ENCODE measurements around the gene ARMC7.

Gene ARMC7

DNA sequence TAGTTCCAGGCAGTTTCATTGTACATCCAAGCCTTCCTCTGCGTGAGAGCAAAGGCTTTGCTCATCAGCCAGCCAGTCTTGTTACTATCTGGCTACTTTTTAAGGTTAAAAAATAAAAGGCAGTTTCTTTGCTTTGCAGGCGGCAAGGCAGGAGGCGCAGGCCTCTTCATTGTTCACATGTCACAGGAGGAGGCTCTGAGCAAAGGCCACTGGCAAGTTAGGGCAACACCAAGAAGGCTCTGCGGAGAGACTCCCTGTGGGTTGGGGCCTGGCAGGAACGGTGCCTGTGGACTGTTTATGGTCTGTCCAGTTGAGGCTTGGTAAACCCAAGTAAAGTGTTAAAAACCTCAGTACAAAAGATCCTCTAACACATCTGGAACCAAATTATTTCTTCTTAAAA is 25.7 kb downstream of the ARMC7 start:
- TF ChIP-seq, protein P1, sequence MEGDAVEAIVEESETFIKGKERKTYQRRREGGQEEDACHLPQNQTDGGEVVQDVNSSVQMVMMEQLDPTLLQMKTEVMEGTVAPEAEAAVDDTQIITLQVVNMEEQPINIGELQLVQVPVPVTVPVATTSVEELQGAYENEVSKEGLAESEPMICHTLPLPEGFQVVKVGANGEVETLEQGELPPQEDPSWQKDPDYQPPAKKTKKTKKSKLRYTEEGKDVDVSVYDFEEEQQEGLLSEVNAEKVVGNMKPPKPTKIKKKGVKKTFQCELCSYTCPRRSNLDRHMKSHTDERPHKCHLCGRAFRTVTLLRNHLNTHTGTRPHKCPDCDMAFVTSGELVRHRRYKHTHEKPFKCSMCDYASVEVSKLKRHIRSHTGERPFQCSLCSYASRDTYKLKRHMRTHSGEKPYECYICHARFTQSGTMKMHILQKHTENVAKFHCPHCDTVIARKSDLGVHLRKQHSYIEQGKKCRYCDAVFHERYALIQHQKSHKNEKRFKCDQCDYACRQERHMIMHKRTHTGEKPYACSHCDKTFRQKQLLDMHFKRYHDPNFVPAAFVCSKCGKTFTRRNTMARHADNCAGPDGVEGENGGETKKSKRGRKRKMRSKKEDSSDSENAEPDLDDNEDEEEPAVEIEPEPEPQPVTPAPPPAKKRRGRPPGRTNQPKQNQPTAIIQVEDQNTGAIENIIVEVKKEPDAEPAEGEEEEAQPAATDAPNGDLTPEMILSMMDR (conservative IDR thresholded peaks at IDR 0.05): no peak
- no peak overlapping the region for H3K27ac ChIP-seq

DNA sequence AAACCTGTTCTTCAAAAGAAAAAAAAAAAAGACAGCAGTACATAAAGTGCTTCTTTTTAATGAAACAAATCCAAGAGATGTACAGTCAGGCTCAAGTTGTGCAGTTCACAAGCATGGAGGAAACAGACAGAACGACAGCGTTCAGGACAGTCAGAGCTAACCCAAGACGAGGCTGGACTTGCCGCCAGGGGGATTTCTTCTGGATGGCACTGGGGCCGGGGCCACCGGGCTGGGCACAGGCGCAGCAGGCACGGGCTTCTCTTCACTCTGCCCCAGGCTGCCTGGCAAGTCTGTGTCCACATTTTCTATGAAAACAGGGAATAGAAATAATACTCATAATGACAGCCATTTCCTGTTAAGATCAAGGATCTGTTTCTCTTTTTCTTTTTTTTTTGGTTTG is 26.2 kb downstream of the ARMC7 start:
- TF ChIP-seq, protein P1 (conservative IDR thresholded peaks at IDR 0.05): no peak
- H3K27ac ChIP-seq: peak overlapping the region; percentile 36

DNA sequence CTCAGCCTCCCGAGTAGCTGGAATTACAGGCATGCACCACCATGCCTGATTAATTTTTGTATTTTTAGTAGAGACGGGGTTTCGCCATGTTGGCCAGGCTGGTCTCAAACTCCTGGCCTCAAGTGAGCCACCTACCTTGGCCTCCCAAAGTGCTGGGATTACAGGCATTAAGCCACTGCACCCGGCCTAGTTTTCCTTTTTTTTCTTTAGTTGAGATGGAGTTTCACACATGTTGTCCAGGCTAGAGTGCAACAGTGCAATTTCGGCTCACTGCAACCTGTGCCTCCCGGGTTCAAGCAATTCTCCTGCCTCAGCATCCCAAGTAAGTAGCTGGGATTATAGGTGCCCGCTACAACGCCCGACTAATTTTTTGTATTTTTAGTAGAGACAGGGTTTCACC is 28.0 kb downstream of the ARMC7 start:
- peak overlapping the region; percentile 36; the same call in 1 of the 2 replicates for H3K27ac ChIP-seq

DNA sequence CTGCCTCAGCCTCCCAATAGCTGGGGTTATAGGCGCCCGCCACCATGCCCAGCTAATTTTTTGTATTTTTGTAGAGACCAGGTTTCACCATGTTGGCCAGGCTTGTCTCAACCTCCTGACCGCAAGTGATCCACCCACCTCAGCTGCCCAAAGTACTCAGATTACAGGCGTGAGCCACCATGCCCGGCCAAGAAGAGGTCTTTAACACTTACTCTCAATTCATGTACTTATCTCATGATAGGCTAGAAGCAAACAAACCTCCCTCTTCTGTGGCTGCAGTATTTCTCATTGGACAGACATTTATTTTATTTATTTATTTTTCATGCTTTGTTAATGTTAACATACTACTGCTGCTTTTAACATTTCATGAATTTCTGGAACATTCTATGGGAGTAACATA is 28.8 kb downstream of the ARMC7 start:
- no peak overlapping the region for H3K27ac ChIP-seq
- TF ChIP-seq, protein P1 (conservative IDR thresholded peaks at IDR 0.05): no peak

DNA sequence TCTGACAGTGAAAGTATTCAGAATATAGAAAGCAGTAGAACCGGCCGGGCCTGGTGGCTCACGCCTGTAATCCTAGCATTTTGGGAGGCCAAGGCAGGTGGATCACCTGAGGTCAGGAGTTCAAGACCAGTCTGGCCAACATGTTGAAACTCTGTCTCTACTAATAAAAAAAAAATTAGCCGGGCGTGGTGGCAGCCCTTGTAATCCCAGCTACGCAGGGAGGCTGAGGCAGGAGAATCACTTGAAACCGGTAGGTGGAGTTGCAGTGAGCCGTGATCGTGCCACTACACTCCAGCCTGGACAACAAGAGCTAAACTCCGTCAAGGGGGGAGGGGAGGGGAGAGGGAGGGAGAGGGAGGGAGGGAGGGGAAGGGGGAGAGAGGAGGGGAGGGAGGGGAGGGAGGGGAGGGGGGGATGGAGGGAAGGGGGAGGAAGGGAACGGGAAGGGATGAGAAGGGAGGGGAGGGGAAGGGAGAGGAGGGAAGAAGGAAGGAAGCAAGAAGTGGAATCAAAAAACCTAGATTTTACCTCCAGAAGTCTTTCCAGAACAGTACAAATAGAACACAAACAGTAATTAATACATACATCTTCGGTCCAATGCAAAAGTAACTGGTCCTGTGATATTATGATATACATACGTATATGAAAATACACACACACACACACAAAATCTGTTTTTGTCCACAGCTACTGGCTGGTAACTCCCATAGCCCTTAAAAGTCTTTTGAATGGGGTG is 32.6 kb downstream of the ARMC7 start:
- TF ChIP-seq, protein P1 (conservative IDR thresholded peaks at IDR 0.05): no peak
- no peak overlapping the region for H3K27ac ChIP-seq

DNA sequence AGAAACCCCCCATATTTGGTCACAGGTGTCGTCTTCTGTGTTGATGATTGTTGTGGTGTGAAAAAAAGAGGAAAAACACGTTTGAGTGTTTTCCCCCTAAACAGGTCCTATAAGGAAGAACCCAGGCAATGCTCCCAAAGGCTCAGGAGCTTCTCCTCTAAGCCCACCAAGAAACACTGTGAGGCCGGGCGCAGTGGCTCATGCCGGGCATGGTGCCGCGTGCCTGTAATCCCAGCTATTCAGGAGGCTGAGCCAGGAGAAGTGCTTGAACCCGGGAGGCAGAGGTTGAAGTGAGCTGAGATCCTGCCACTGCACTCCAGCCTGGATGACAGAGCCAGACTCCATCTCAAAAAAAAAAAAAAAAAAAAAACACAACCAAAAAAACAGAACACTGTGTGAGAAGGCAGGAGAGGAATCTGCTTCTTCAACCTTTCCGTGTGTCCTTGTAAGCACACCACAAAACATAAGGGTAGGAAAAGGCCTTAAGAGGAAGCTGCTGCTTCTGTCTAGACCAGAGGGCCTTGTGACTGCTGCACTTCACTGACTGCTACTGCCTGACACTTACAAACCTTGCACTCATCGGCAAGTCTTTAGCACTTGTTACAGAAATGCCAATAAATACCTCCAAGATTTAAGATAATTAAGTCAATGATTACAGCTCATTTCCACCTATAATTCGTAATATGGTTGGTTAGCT is 35.2 kb downstream of the ARMC7 start:
- TF ChIP-seq, protein P1 (conservative IDR thresholded peaks at IDR 0.05): no peak
- no peak overlapping the region for H3K27ac ChIP-seq

DNA sequence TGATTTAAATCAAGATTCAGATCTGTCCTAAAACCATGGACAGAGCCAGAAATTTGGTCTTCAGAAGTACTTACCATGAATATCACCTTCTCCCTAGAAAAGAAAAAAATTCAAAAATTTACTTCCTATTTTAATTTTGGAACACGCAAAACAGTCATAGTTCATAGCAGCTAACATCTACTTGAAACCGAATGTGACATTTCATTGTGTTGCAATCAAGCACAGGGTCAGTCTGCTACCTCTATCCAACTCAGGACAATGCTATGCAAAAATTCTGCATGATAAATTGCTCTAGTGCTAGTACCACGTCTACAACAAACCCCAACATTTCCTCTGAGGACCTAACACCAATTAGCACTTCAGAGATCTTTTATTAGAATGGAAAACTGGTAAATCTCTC is 36.8 kb downstream of the ARMC7 start:
- TF ChIP-seq, protein P1 (conservative IDR thresholded peaks at IDR 0.05): no peak
- H3K27ac ChIP-seq: no peak overlapping the region

Measured in VCaP (cell line).